Aortic smooth muscle cell (primary cell): Measurements from ENCODE around the gene ALCAM. TPM values are rescaled to one million over a fixed set of nuclear protein-coding genes. Genes with fewer than 3 reads are reported as not detected.

Experiments used
- total RNA-seq: library from RNA; depleted of rRNA; stranded (reverse); fragments of >200 nt; gene quantifications from 2 replicates; pipeline ENCODE4 v1.2.3, GENCODE V29; 2014

Gene ALCAM
- 224 and 390 TPM in 2 replicates for total RNA-seq

DNA sequence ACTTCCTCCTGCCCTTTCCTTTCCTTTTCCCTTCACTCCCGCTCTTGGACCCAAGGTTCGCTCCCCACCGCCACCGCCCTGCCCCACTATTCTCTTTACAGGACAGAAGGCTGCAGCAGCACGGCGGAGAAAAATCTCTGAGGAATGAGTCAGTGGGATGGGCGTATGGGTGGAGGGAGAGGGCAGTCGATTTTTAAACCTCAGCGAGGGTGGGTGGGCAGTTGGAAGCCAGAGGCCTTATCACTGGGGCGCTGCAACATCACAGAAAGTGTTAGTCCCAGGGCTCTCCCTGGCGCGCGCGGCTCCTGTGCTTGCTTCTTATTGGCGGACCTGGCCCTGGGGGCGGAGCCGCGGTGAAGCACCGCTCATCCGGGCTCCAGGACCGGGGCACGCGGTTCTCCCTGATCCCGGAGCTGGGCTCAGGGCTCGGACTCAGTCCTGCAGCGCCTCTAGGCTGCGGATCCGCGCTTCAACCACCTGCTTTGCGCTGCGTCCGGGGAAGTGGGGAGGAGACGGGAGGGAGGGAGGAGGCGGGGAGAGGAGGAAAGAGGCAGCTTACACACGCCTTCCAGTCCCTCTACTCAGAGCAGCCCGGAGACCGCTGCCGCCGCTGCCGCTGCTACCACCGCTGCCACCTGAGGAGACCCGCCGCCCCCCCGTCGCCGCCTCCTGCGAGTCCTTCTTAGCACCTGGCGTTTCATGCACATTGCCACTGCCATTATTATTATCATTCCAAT is at the start of gene ALCAM:
TSS of gene ALCAM (plus strand) at position 584 of the 737 bp plus-strand sequence.

